Bone marrow (tissue), 2 donors: ENCODE measurements around the gene ESR2.
"Not testable (repeated sequence)": the region's sequence is repeated elsewhere in the genome, so short reads cannot be mapped to it uniquely, and the experiment has no call there.

Experiments
- DNase-seq, 2 donors: peaks; one replicate each; lab custom pipeline; 2025; lab: John Stamatoyannopoulos, UW

The ESR2 gene

GRCh38 chr14:64037869-64038745 is 256.1 kb downstream of the ESR2 start:
- not testable (repeated sequence) for DNase-seq

DNA sequence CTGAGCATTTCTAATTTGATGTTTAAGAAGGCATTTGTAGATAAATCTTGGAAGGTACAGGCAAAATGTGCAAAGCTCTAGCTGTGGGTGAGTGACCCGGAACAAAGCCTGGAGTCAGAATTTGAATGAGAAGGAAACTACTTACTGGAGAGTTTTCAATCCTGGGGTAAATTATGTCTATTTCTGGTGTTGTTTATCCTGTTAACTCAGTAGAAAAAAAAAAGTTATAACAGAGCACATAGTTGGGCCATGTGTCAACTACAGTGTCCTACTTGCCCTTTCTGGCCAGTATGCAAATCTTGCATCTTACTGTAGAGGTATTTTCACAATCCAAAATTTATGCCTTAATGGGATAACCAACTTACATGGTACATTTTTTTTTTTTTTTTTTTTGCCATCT is 259.0 kb downstream of the ESR2 start:
- no peak for DNase-seq
